CD4-positive, alpha-beta T cell treated with Interleukin-15 for 1 hour (primary cell): Measurements from ENCODE around the gene EVI2B.
"Not testable (repeated sequence)": the region's sequence is repeated elsewhere in the genome, so short reads cannot be mapped to it uniquely, and the experiment has no call there.

Experiments used
- DNase-seq: peaks from one replicate; pipeline ENCODE4 v3.0.0-alpha.2; 2020

The EVI2B gene

DNA sequence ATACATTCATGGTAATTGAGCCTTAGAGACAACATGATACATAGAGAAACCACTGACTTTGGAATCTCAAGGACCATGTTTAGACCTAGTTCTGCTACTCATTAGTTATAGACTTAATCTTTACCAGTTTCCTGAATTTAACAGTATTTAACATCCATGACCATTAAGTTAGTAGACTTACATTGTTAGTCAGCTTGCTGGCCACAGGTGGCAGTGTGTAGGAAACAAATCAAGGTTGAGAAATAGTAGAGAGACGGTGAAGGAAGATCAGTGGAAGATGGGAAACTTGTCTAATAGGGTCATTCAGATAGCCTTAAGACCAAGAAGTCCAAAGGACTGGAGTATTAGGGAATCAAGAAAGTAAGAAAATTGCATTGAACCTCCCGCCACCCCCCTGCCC, 47.8 kb downstream of the EVI2B start:
- DNase-seq, result no peak

DNA sequence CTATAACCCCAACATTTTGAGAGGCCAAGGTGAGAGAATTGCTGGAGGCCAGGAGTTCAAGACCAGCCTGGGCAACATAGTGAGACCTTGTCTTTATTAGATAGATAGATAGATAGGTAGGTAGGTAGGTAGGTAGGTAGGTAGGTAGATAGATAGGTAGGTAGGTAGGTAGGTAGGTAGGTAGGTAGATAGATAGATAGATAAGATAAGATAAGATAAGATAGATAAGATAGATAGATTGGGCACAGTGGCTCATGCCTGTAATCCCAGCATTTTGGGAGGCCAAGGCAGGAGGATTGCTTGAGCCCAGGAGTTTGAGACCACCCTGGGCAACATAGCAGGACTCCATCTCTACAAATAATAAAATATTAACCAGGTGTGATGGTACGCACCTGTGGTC, 50.9 kb downstream of the EVI2B start:
- not testable (repeated sequence) for DNase-seq

DNA sequence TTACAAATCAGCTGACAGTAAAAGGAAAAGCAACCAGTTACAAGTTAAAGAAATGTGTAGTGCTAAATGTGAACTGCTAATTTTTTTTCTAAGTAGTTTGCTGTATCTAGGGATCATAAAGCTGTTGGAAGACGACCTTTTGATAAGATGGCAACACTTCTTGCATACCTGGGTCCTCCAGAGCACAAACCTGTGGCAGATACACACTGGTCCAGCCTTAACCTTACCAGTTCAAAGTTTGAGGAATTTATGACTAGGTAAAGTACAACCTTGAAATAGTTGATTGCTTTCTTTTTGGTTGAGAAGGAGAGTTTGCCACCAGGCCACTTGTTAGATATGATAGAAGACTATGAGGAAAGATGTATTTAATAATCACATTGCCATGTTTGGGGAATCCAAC, 52.3 kb downstream of the EVI2B start:
- DNase-seq, result no peak

DNA sequence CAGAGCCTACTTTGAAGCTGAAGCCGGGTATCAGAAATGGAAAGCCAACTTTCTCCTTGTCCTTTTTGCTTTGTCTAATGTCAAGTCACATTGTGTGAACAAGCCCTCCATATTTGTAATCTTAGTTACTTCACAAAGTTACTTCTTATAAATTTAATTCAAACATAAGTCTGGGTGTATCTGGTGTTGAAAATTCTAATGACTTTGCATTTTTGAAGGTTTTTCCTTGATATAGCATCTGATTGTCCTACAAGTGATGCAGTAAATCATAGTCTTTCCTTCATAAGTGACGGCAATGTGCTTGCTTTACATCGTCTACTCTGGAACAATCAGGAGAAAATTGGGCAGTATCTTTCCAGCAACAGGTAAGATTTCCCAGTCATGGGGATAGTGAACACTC, 53.7 kb downstream of the EVI2B start:
- DNase-seq, result no peak

DNA sequence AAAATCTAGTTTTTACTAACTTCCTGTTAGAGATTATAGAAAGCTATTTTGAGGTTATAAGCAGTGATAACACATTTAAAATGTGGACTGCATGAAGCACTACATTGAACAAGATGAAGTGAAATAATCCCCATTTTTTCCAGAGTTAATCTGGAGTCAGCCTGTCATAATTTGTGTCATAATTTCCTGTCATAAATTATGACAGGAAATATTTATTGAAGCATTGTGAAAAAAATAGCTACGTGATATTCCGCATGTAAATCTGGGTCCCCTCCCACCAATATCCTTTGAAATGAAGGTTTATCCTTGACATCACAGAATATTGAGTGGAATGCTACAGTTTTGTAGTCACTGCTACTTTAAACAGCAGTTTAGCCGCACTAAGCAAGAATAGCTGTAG, 56.9 kb downstream of the EVI2B start:
- DNase-seq, result no peak

DNA sequence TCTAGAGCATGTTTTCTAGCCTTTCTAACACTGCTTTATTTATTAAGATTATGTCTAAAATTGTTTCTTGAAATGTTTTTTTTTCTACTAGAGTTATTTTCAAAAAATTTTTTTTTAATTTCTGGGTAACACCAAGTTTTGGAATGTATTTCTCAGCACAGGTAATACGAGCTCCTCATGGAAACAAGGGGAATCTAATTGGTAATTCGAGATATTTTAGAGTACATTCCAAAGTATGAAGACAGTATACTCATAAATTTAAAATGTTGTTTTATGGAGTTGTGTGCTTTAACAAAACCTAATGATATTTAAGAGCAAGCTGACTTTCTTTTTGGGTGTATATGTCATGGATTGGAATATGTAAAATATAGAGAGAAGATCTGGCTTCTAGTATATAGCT, 59.2 kb downstream of the EVI2B start:
- no peak for DNase-seq
